HG02798 (cell line): ENCODE measurements around the gene FNIP2.
A peak's percentile ranks its signal among the peaks of the same experiment; 100 is the strongest.
"Not testable (repeated sequence)": the region's sequence is repeated elsewhere in the genome, so short reads cannot be mapped to it uniquely, and the experiment has no call there.

ENCODE experiments used
- ATAC-seq: cut with Tn5 transposase; IDR thresholded peaks from one replicate; pipeline ENCODE4 v1.9.1; 2021; ENCODE audit warnings: mild to moderate bottlenecking; ENCODE audit not compliant: unreplicated experiment, poor library complexity

FNIP2 gene

GRCh38 chr4:158900408-158900807 lies 131.6 kb downstream of the FNIP2 start:
- not testable (repeated sequence) for ATAC-seq

DNA sequence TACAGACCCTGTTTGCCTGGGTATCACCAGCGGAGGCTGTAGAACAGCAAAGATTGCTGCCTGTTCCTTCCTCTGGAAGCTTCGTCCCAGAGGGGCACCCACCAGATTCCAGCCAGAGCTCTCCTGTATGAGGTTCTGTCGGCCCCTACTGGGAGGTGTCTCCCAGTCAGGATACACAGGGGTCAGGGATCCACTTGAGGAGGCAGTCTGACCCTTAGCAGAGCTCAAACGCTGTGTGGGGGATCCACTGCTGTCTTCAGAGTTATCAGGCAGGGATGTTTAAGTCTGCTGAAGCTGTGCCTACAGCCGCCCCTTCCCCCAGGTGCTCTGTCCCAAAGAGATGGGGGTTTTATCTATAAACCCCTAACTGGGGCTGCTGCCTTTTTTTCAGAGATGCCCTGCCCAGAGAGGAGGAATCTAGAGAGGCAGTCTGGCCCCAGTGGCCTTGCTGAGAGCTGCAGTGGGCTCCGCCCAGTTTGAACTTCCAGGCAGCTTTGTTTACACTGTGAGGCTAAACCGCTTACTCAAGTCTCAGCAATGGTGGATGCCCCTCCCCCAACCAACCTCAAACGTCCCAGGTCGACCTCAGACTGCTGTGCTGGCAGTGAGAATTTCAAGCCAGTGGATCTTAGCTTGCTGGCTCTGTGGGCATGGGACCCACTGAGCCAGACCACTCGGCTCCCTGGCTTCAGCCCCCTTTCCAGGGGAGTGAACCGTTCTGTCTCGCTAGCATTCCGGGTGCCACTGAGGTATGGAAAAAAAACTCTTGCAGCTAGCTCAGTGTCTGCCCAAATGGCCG lies 133.7 kb downstream of the FNIP2 start:
- not testable (repeated sequence) for ATAC-seq

DNA sequence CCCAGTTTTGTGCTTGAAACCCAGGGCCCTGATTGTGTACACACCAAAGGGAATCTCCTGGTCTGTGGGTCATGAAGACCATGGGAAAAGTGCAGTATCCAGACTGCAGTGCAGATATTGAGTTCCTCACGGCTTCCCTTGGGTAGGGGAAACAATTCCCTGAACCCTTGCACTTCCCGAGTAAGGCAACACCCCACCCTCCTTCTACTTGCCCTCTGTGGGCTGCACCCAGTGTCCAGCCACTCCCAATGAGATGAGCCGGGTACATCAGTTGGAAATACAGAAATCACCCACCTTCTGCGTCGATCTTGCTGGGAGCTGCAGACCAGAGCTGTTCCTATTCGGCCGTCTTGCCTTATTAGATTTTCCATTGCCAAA lies 134.2 kb downstream of the FNIP2 start:
- ATAC-seq, result no peak

DNA sequence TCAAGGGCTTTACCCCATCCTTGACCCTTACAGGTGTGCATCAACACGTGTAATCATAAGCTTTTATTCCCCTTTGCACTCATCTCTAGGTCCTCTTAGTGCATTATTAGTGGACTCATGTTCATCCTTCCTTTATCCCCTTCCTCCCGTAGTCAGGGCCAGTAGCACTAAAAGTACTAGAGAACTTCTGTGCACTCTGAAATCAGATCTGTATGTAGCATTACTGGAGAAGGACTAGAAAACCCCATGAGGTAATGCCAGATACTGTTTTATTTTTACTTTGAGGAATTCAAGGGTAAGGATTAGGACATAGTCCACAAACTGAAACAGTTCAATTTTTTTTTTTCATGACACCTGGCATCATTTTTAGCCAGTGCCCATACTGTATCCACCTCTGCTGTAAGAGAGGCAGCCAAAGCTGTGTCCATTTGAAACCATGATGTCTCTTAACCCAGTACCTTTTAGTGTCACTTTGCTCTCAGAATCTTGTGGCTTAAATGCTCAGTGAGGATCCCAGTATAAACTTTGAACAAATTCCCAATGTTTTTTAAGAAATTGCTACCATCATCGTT lies 134.7 kb downstream of the FNIP2 start:
- ATAC-seq, result no peak

- no peak for ATAC-seq
Observed at GRCh38 chr4:158904815-158905214, 136.0 kb downstream of the FNIP2 start.

DNA sequence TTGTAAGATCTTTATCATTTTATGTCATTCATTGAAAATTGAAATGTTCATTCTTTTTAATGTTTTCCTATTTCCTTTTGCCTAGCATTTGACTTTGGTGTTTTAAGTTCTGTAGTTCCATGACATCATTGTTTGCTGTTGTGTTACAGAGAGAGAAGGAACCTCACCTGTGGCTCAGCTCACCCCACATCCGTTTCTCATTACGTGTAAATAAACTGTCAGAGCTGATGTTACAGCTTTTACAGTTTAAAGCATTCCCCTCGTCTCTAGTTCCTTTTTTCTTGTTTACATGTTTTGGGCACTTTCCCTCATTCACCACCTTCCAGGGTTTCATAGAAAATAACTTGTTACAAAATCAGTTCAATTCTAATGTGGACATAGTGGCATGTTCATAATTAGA lies 137.2 kb downstream of the FNIP2 start:
- ATAC-seq, result peak; percentile 95

GRCh38 chr4:158912390-158912789 lies 143.6 kb downstream of the FNIP2 start:
- ATAC-seq, result no peak

DNA sequence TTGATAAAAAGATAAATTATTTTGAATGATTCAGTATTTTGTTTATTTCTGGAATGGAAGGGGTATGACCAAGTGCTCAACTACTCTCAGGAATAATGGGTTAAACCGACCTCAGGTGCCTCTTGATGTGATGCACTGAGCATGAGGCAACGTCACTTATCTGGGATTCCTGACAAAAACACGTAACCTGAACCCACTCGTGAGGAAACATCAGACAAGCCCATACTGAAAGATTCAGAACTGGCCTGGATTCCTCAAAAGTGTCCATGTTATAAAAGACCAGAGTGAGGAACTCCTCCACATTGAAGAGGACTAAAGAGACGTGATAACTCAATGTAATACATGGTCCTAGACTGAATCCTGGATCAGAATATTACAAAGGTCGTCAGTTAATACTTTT lies 144.0 kb downstream of the FNIP2 start:
- ATAC-seq, result no peak

DNA sequence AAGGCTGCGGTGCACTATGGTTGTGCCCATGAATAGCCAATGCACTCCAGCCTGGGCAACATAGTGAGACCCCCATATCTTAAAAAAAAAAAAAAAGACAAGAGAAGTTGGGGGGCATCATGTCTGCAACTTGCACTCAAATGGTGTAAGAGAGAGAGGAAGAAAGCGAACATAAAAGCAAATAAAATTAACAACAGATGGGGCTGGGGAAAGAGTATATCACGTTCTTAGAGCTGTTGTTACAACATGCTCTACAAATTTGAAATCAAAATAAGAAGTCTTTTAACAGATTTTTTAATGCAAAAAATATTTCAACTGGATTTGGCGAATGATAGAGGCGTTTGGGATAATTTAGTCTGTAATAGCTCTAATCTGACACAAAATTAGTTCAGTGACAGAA lies 144.9 kb downstream of the FNIP2 start:
- no peak for ATAC-seq

- no peak for ATAC-seq
Observed at GRCh38 chr4:158914218-158914617, 145.4 kb downstream of the FNIP2 start.

- no peak for ATAC-seq
Observed at GRCh38 chr4:158915683-158916241, 146.9 kb downstream of the FNIP2 start.

- ATAC-seq, result not testable (repeated sequence)
Observed at GRCh38 chr4:158920452-158920996, 151.7 kb downstream of the FNIP2 start.

GRCh38 chr4:158927774-158928173 lies 158.9 kb downstream of the FNIP2 start:
- not testable (repeated sequence) for ATAC-seq

GRCh38 chr4:158929939-158930638 lies 161.3 kb downstream of the FNIP2 start:
- peak; percentile 51 for ATAC-seq

GRCh38 chr4:158930639-158930972 lies 161.8 kb downstream of the FNIP2 start:
- ATAC-seq, result no peak

GRCh38 chr4:158933236-158933635 lies 164.4 kb downstream of the FNIP2 start:
- ATAC-seq, result no peak

DNA sequence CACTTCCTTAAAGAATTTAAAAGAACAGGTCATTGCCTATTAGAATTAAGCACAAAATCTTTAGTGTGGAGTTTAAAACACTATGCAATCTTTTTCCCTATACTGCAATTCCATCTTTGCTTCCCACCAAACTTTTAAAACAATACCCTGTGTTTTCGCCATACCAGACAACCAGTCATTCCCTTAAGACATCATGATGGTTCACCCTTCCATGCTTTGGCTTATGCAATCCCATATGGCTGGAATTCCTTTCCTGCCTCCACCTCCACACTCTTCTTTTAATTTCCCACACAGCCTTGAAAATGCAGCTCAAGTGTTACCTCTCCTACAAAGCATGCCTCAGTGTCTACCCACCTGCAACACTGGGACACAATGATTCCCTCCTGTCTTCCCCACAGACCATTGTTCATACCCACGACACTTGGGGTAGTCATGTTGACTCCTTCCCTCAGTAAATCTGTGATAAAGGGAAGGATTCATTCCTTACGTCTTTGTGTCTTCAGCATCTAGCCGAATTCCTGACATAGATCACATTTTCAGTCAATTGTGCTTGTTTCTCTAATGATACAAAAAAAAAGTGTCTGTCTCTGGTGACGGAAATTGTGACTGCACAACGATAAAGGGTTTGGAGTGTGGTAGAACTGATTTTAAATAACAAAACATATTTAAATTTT lies 166.3 kb downstream of the FNIP2 start:
- ATAC-seq, result no peak

- ATAC-seq, result no peak
Observed at GRCh38 chr4:158936238-158936637, 167.4 kb downstream of the FNIP2 start.

DNA sequence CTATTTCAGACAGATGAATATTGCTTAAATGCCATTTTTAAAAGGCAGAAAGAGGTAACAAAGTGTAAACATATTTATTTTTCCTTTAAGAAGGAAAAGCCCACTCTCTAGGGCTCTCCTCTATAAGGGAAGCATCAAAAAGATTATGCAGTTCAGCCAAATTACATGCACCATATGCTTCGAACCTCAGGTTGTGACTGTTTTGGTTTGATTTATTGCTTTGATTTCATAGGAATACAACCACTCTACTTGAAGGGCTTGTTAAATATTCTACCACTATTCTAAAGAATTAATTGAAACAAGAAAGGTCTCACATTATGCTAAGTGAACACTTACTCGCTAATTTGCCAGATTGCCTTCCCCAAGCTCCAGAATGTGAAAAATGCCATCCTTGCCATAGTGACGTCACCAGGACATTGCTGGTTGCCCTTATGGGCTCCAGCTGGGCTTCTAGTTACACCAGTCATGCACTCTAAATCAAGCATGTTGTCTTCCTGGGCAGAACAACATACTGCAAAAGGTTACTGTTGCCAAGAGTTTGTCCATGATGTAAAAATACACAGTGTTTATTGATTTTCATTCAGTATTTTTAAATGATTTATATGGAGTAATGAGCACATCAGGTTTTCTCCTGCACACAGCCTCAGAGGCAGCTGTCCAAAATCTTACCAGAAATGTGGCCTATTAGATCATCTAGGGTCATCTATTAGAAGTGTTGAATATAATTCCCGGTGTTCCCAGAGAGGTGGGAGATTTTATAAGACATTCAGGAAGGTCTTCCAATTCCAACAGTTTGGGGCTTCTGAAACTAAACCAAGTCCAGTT lies 169.6 kb downstream of the FNIP2 start:
- ATAC-seq, result no peak

GRCh38 chr4:158940271-158940670 lies 171.4 kb downstream of the FNIP2 start:
- no peak for ATAC-seq
